NOMO-1 (cell line): ENCODE results near the gene CHADL.

Experiments
- DNase-seq, 2 experiments: peaks; one replicate each; lab custom pipeline; 2025; ENCODE audit not compliant: unreplicated experiment in 2 of 2; lab: John Stamatoyannopoulos, UW

CHADL gene

GRCh38 chr22:41257696-41258095 lies 17.0 kb upstream of the CHADL start:
- DNase-seq: no peak

- no peak for DNase-seq
Observed at GRCh38 chr22:41256254-41257253, 15.8 kb upstream of the CHADL start.

GRCh38 chr22:41254230-41254629 lies 13.5 kb upstream of the CHADL start:
- no peak for DNase-seq

- DNase-seq: no peak
Observed at GRCh38 chr22:41252365-41252764, 11.6 kb upstream of the CHADL start.

GRCh38 chr22:41250127-41250526 lies 9.4 kb upstream of the CHADL start:
- no peak for DNase-seq

- DNase-seq: no peak
Observed at GRCh38 chr22:41249442-41249841, 8.7 kb upstream of the CHADL start.

GRCh38 chr22:41248758-41249157 lies 8.0 kb upstream of the CHADL start:
- DNase-seq: no peak

GRCh38 chr22:41248314-41248713 lies 7.6 kb upstream of the CHADL start:
- DNase-seq: no peak

GRCh38 chr22:41247703-41248102 lies 7.0 kb upstream of the CHADL start:
- DNase-seq: no peak

GRCh38 chr22:41245917-41246499 lies 5.3 kb upstream of the CHADL start:
- DNase-seq: no peak

GRCh38 chr22:41243361-41243760 lies 2.6 kb upstream of the CHADL start:
- DNase-seq: no peak

GRCh38 chr22:41242396-41243117 lies 1.8 kb upstream of the CHADL start:
- no peak for DNase-seq

GRCh38 chr22:41241133-41241676 lies 474 bp upstream of the CHADL start:
- no peak for DNase-seq

GRCh38 chr22:41239443-41240128 lies 1.1 kb downstream of the CHADL start:
- DNase-seq: no peak

GRCh38 chr22:41238570-41239442 lies 1.9 kb downstream of the CHADL start:
- DNase-seq: no peak

GRCh38 chr22:41237707-41238569 lies 2.8 kb downstream of the CHADL start:
- peak; percentile 73 to 76 for DNase-seq

- DNase-seq: no peak
Observed at GRCh38 chr22:41237036-41237706, 3.6 kb downstream of the CHADL start.
